ENCODE data around the gene SOX8.

SOX8 gene

DNA sequence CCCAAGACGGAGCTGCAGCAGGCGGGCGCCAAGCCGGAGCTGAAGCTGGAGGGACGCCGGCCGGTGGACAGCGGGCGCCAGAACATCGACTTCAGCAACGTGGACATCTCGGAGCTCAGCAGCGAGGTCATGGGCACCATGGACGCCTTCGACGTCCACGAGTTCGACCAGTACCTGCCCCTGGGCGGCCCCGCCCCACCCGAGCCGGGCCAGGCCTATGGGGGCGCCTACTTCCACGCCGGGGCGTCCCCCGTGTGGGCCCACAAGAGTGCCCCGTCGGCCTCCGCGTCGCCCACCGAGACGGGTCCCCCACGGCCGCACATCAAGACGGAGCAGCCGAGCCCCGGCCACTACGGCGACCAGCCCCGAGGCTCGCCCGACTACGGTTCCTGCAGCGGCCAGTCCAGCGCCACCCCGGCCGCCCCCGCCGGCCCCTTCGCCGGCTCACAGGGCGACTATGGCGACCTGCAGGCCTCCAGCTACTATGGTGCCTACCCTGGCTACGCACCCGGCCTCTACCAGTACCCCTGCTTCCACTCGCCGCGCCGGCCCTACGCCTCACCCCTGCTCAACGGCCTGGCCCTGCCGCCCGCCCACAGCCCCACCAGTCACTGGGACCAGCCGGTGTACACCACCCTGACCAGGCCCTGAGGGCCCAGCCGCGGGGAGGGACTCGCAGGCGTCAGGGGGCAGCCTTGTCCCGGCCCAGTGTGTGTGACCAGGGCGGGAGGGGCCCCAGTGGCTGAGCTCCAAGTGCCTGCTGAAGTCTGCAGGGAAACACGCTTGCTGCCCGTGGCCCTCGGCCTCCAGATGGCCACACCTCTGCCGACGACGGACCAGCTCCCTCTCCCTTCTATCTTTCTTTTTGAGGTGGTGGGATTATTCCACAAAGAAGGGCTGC, 3.4 kb downstream of the SOX8 start:
- Histone ChIP-seq H3K36me3 (ENCODE audit: control insufficient read depth in 2 of 2, insufficient read depth in 2 of 2, low read length in 2 of 2) (no peaks in the 10 kb centered on the region), H3K27me3 (ENCODE audit: control insufficient read depth in 2 of 2, insufficient read depth in 2 of 2, low read length in 2 of 2) (peaks cover 7 to 10% of the 10 kb centered on the region in 2 donors), H3K9ac (ENCODE audit: low read depth in 1 of 2, low read length in 2 of 2) (no peak overlapping the region), H3K4me3 (ENCODE audit: low read length in 2 of 2) (no peak overlapping the region), H3K27ac (ENCODE audit: low read depth in 2 of 2, low read length in 2 of 2) (no peak overlapping the region), H3K9me3 (ENCODE audit: control insufficient read depth in 2 of 2, low read length in 2 of 2) (no peaks in the 10 kb centered on the region), H3K4me1 (ENCODE audit: control insufficient read depth in 2 of 2, insufficient read depth in 2 of 2, low read length in 2 of 2) (no peaks in the 10 kb centered on the region)

DNA sequence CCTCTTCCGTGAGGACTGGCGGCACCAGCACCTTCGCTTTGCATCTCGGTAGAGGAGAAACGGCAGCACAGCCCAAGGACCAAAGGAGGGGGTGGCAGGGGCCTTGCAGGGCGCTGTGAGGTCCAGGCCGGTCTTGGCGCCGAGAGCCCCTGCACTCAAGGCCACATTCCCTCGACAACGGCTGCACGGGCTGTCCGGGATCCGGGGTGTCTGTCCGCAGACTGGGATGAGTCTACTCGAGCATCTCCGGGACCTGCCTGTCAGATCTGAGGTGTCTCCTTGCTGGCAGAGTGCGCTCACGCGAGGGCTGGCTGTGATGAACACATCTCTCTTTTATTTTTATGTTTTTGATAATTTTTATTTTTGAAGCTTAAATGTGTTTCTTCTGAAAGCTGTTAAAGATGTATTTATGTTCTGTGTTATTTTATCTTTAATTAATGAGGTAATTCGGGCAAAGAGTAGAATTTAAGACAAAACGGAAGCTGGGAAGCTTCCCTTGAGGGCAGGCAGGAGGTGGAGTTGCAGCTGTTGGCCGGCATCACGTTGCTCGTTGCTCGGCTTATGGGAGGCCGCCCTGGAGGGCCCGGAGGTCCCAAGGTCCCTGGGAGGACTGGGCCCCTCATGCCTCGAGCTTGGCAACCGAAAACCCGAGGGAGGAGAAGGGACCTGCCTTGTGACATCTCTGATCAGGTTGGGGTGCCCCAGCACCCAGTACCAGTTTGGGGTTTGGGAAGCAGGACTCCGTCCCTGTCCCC, 4.3 kb downstream of the SOX8 start:
- H3K27me3 ChIP-seq (ENCODE audit: control insufficient read depth in 2 of 2, insufficient read depth in 2 of 2, low read length in 2 of 2), result peaks cover 9 to 12% of the 10 kb centered on the region in 2 donors
- no peaks in the 10 kb centered on the region for H3K9me3 ChIP-seq (ENCODE audit: control insufficient read depth in 2 of 2, low read length in 2 of 2)
- H3K36me3 ChIP-seq (ENCODE audit: control insufficient read depth in 2 of 2, insufficient read depth in 2 of 2, low read length in 2 of 2), result no peaks in the 10 kb centered on the region
- H3K4me1 ChIP-seq (ENCODE audit: control insufficient read depth in 2 of 2, insufficient read depth in 2 of 2, low read length in 2 of 2), result no peaks in the 10 kb centered on the region
- no peak overlapping the region for H3K9ac ChIP-seq (ENCODE audit: low read depth in 1 of 2, low read length in 2 of 2)
- H3K27ac ChIP-seq (ENCODE audit: low read depth in 2 of 2, low read length in 2 of 2), result no peak overlapping the region
- H3K4me3 ChIP-seq (ENCODE audit: low read length in 2 of 2), result no peak overlapping the region

DNA sequence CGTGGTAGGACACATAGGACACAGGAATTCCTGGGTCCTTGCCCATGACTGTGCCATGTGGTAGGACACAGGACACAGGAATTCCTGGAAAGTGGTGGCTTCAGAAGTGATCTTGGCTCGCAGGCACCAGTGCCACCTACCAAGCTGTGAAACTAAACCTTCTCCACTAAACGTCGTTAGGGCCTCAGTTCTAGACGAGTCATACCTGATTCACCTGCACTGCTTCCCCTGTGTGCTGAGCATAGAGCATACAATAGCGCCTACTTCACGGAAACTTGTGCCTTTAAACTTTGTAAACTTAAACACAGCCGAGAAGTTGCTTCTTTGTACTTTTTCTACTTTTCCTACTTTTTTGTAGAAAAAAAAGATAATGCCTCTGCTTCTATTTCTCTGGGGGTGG, 4.8 kb downstream of the SOX8 start:
- Histone ChIP-seq H3K9me3 (ENCODE audit: control insufficient read depth in 2 of 2, low read length in 2 of 2) (no peaks in the 10 kb centered on the region), H3K27me3 (ENCODE audit: control insufficient read depth in 2 of 2, insufficient read depth in 2 of 2, low read length in 2 of 2) (peaks cover 9 to 12% of the 10 kb centered on the region in 2 donors), H3K9ac (ENCODE audit: low read depth in 1 of 2, low read length in 2 of 2) (no peak overlapping the region), H3K4me1 (ENCODE audit: control insufficient read depth in 2 of 2, insufficient read depth in 2 of 2, low read length in 2 of 2) (no peaks in the 10 kb centered on the region), H3K27ac (ENCODE audit: low read depth in 2 of 2, low read length in 2 of 2) (no peak overlapping the region), H3K36me3 (ENCODE audit: control insufficient read depth in 2 of 2, insufficient read depth in 2 of 2, low read length in 2 of 2) (no peaks in the 10 kb centered on the region), H3K4me3 (ENCODE audit: low read length in 2 of 2) (no peak overlapping the region)

DNA sequence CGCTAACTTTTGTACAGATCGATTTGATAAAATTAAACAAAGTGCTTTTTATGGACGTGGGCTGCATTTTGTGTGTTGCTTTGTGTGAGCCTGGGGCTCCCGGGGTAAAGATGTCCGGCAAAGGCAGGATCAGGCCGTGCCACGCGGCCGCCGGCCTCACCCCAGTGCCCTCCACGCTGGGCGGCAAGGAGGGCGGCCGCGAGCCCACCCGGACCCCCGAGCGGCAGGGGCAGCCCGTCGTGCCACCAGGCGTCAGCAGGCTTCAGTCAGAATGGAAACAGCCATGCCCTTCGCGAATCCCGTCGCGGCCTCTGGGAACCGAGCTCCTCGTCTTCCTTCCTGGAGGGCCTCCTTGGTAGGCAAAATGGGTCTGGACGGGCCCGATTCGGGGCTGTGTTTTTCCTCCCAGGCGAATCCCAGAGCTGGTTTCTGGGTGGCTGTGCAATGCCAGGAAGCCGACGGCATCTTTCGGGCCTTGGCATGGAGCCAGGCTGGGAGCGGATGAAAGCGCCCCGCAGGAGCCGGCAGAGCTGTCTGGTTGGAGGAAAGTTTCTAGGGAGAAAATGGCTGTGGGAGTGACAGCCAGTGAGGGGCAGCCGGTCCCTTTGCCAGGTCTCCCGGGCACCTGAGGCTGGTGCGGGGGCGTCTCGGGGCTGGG, 5.5 kb downstream of the SOX8 start:
- Histone ChIP-seq H3K36me3 (ENCODE audit: control insufficient read depth in 2 of 2, insufficient read depth in 2 of 2, low read length in 2 of 2) (no peaks in the 10 kb centered on the region), H3K4me3 (ENCODE audit: low read length in 2 of 2) (no peak overlapping the region), H3K27ac (ENCODE audit: low read depth in 2 of 2, low read length in 2 of 2) (no peak overlapping the region), H3K9me3 (ENCODE audit: control insufficient read depth in 2 of 2, low read length in 2 of 2) (no peaks in the 10 kb centered on the region), H3K4me1 (ENCODE audit: control insufficient read depth in 2 of 2, insufficient read depth in 2 of 2, low read length in 2 of 2) (no peaks in the 10 kb centered on the region), H3K27me3 (ENCODE audit: control insufficient read depth in 2 of 2, insufficient read depth in 2 of 2, low read length in 2 of 2) (peaks cover 9 to 12% of the 10 kb centered on the region in 2 donors), H3K9ac (ENCODE audit: low read depth in 1 of 2, low read length in 2 of 2) (no peak overlapping the region)

DNA sequence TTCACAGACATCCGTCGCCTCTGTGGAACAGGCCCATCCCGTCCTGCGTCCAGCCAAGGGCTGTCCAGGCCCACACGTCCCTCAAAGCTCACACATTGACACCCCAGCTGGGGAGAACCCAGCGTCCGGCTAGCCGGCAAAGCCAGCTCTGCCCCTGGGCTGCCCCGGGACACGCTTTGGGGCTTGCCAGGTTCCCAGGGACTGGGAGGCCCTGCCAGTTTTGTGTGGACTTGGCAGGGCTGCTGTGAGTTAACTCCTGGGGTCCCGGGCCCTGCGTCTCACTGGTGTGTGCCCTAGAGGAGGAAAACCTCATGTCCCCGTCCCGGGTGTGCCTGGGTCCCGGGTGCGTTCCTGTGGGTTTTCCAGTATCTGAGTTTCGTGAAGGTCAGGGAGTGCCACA, 6.3 kb downstream of the SOX8 start:
- H3K36me3 ChIP-seq (ENCODE audit: control insufficient read depth in 2 of 2, insufficient read depth in 2 of 2, low read length in 2 of 2), result no peaks in the 10 kb centered on the region
- H3K4me3 ChIP-seq (ENCODE audit: low read length in 2 of 2), result no peak overlapping the region
- H3K9me3 ChIP-seq (ENCODE audit: control insufficient read depth in 2 of 2, low read length in 2 of 2), result no peaks in the 10 kb centered on the region
- no peak overlapping the region for H3K9ac ChIP-seq (ENCODE audit: low read depth in 1 of 2, low read length in 2 of 2)
- peaks cover 3 to 5% of the 10 kb centered on the region in 2 donors for H3K27me3 ChIP-seq (ENCODE audit: control insufficient read depth in 2 of 2, insufficient read depth in 2 of 2, low read length in 2 of 2)
- H3K4me1 ChIP-seq (ENCODE audit: control insufficient read depth in 2 of 2, insufficient read depth in 2 of 2, low read length in 2 of 2), result no peaks in the 10 kb centered on the region
- no peak overlapping the region for H3K27ac ChIP-seq (ENCODE audit: low read depth in 2 of 2, low read length in 2 of 2)

DNA sequence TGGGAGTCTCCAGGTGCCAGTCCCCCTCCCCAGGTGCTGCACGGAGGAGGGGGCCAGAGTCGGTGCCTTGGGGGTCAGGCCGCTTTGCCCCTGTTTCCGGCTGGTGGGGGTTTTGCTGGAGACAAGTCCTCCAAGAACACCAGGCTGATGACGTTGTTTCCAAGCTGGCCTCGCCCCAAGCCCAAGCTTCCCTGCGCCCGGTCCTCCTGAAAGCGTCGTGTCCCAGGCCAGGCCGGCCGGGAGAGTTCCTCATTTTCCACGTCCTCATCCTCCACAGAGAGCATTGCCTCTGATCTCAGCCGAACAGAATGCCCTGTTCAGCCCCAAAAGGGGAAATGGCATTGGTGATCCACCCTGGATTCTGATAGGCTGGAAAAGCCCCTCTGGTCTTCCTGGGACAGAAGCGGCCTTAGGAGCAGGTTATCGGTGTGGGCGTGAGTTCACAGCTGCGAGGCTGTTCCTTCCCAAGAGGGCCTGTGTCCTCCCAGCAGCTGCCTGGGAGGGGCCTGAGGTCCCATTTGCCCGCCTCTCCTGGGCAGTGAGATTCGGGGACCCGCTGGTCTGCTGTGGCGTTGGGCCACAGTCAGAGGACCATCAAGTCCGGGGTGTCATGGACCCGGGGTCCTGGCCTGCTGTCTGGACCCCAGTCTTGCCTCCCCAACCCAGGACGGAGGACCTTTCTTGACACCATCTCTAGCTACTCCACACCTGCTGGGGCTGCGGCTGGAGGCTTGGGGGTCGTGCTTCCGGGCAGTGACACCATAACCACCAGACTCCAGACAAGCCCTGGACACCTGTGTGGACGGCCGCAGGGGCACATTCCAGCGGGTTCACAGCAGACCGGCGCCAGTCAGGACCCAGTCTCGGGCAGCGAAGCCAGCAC, 7.1 kb downstream of the SOX8 start:
- no peaks in the 10 kb centered on the region for H3K36me3 ChIP-seq (ENCODE audit: control insufficient read depth in 2 of 2, insufficient read depth in 2 of 2, low read length in 2 of 2)
- H3K27ac ChIP-seq (ENCODE audit: low read depth in 2 of 2, low read length in 2 of 2), result no peak overlapping the region
- H3K9ac ChIP-seq (ENCODE audit: low read depth in 1 of 2, low read length in 2 of 2), result no peak overlapping the region
- H3K27me3 ChIP-seq (ENCODE audit: control insufficient read depth in 2 of 2, insufficient read depth in 2 of 2, low read length in 2 of 2), result peaks cover 2 to 5% of the 10 kb centered on the region in 2 donors
- no peaks in the 10 kb centered on the region for H3K9me3 ChIP-seq (ENCODE audit: control insufficient read depth in 2 of 2, low read length in 2 of 2)
- no peaks in the 10 kb centered on the region for H3K4me1 ChIP-seq (ENCODE audit: control insufficient read depth in 2 of 2, insufficient read depth in 2 of 2, low read length in 2 of 2)
- no peak overlapping the region for H3K4me3 ChIP-seq (ENCODE audit: low read length in 2 of 2)

DNA sequence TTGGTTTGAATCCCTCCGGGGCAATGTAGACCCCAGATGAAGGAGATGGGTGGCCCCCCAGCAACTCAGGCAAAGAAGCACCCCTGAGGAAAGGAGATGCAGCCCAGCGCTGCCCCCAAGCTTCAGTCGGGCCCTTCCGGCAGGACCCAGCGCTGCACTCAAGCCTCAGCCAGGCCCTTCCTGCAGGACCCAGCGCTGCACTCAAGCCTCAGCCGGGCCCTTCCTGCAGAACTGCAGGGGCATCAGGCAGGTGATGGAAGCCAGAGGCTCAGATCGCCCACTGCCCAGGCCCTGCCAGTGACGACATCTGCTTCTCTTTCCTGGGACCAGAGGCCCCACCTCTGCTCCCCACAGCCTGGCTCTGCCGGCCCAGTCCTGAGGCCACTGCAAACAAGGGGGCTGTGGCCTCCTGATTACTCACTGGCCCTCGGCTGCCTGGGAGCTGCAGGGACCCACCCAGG, 7.8 kb downstream of the SOX8 start:
- H3K9me3 ChIP-seq (ENCODE audit: control insufficient read depth in 2 of 2, low read length in 2 of 2), result no peaks in the 10 kb centered on the region
- H3K4me3 ChIP-seq (ENCODE audit: low read length in 2 of 2), result no peak overlapping the region
- H3K9ac ChIP-seq (ENCODE audit: low read depth in 1 of 2, low read length in 2 of 2), result no peak overlapping the region
- H3K27me3 ChIP-seq (ENCODE audit: control insufficient read depth in 2 of 2, insufficient read depth in 2 of 2, low read length in 2 of 2), result peaks cover 2 to 5% of the 10 kb centered on the region in 2 donors
- no peaks in the 10 kb centered on the region for H3K36me3 ChIP-seq (ENCODE audit: control insufficient read depth in 2 of 2, insufficient read depth in 2 of 2, low read length in 2 of 2)
- H3K4me1 ChIP-seq (ENCODE audit: control insufficient read depth in 2 of 2, insufficient read depth in 2 of 2, low read length in 2 of 2), result no peaks in the 10 kb centered on the region
- no peak overlapping the region for H3K27ac ChIP-seq (ENCODE audit: low read depth in 2 of 2, low read length in 2 of 2)

DNA sequence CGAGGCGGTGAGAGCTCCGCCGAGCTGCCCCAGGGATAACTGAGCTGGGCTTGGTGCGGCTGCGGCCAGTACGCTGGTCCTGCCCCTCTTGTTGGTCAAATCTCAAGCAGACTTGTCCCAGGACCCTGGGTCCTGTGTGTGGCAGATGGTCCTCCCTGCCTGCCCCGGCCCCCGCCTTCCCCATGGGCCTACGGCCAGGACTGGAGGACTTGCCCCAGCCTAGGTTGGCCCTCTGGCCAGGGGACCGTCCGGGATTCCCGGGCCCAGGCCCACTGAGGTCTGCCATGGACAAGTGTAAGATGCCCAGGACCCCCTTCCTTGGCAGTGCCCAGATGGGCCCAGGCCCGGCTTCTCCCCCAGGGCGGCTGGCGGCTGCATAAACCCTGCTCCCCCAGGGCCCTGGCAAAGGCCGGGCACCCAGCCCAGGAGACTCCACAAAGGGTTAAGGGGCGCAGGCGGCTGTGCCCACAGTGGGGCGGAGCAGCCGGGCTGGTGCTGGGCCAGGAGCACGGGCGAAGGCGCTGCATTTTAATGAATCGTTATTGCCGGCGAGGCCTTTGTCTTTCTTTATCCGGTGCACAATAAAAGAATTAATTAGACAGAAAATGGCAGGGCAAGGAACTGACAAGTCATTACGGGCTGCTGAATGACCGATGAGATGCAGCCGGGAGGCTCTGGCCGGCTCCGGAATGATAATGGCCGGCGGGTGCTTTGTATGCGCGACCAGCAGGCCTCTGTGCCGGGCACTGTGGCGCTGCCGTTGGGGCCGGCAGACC, 9.1 kb downstream of the SOX8 start:
- H3K36me3 ChIP-seq (ENCODE audit: control insufficient read depth in 2 of 2, insufficient read depth in 2 of 2, low read length in 2 of 2), result no peaks in the 10 kb centered on the region
- no peak overlapping the region for H3K27ac ChIP-seq (ENCODE audit: low read depth in 2 of 2, low read length in 2 of 2)
- peaks cover 2 to 9% of the 10 kb centered on the region in 2 donors for H3K27me3 ChIP-seq (ENCODE audit: control insufficient read depth in 2 of 2, insufficient read depth in 2 of 2, low read length in 2 of 2)
- no peak overlapping the region for H3K4me3 ChIP-seq (ENCODE audit: low read length in 2 of 2)
- no peaks in the 10 kb centered on the region for H3K9me3 ChIP-seq (ENCODE audit: control insufficient read depth in 2 of 2, low read length in 2 of 2)
- no peaks in the 10 kb centered on the region for H3K4me1 ChIP-seq (ENCODE audit: control insufficient read depth in 2 of 2, insufficient read depth in 2 of 2, low read length in 2 of 2)
- H3K9ac ChIP-seq (ENCODE audit: low read depth in 1 of 2, low read length in 2 of 2), result no peak overlapping the region

DNA sequence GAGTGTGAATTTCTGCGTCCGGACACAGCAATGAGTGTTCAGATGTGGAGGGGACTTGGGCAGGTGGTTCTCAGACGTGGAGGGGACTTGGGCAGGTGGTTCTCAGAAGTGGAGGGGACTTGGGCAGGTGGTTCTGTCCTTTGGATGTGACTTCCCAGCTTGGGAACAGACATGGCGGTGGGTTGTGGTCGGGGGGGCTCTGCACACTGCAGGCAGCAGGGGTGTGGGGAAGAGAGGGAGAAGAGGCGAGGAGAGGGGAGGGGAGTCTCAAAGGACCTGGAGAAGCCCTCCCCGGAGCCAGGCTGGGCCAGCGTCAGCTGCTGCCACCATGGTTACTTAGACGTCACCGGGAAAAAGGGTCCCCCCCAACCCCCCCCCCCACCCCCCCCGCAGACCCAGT, 9.8 kb downstream of the SOX8 start:
- Histone ChIP-seq H3K9me3 (ENCODE audit: control insufficient read depth in 2 of 2, low read length in 2 of 2) (no peaks in the 10 kb centered on the region), H3K4me1 (ENCODE audit: control insufficient read depth in 2 of 2, insufficient read depth in 2 of 2, low read length in 2 of 2) (no peaks in the 10 kb centered on the region), H3K4me3 (ENCODE audit: low read length in 2 of 2) (no peak overlapping the region), H3K36me3 (ENCODE audit: control insufficient read depth in 2 of 2, insufficient read depth in 2 of 2, low read length in 2 of 2) (no peaks in the 10 kb centered on the region), H3K27me3 (ENCODE audit: control insufficient read depth in 2 of 2, insufficient read depth in 2 of 2, low read length in 2 of 2) (peaks cover 3 to 12% of the 10 kb centered on the region in 2 donors), H3K9ac (ENCODE audit: low read depth in 1 of 2, low read length in 2 of 2) (no peak overlapping the region), H3K27ac (ENCODE audit: low read depth in 2 of 2, low read length in 2 of 2) (no peak overlapping the region)

All from mucosa of rectum (tissue), 2 donors.